Measurements from ENCODE around the gene TMPRSS2. TPM values are rescaled to one million over a fixed set of nuclear protein-coding genes. Genes with fewer than 3 reads are reported as not detected.

Gene TMPRSS2
- total RNA-seq, 1 experiment from 2014 or later: not detected

DNA sequence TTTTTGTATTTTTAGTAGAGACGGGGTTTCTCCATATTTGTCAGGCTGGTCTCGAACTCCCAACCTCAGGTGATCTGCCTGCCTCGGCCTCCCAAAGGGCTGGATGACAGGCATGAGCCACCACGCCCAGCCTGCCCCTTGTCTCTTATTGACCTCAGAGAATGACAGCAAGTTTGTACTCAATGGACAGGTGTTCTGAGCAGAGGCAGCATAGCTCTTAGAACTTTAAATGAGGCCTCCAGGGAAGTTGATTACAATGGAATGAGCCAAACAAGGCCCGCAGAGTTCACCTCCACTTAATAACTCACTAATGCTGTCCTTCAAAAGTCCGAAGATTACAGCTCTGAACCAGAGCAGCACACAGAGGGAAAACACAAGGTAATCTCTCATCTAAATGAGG is 10.9 kb downstream of the TMPRSS2 start:
- no peak for DNase-seq (ENCODE audit: unreplicated experiment)
- no peaks in the 10 kb centered on the region for H3K9me3 Mint-ChIP-seq (ENCODE audit: unreplicated experiment)
- peaks cover 67% of the 10 kb centered on the region for H3K27me3 Mint-ChIP-seq (ENCODE audit: insufficient read depth, unreplicated experiment)
- no peaks in the 10 kb centered on the region for H3K36me3 Mint-ChIP-seq (ENCODE audit: insufficient read depth, unreplicated experiment)
- H3K4me1 Mint-ChIP-seq (ENCODE audit: insufficient read depth, unreplicated experiment): no peaks in the 10 kb centered on the region
- POLR2A ChIA-PET: no interaction called here
- H3K27ac Mint-ChIP-seq (ENCODE audit: low read depth, unreplicated experiment): no peak overlapping the region
- intact Hi-C loops (cut with micrococcal nuclease): no loop called here
- CTCF ChIA-PET: no interaction called here
- BruUV-seq (replicated peaks): no TSS peak
- H3K4me3 Mint-ChIP-seq (ENCODE audit: unreplicated experiment): no peak overlapping the region
- TF ChIP-seq, protein P1, sequence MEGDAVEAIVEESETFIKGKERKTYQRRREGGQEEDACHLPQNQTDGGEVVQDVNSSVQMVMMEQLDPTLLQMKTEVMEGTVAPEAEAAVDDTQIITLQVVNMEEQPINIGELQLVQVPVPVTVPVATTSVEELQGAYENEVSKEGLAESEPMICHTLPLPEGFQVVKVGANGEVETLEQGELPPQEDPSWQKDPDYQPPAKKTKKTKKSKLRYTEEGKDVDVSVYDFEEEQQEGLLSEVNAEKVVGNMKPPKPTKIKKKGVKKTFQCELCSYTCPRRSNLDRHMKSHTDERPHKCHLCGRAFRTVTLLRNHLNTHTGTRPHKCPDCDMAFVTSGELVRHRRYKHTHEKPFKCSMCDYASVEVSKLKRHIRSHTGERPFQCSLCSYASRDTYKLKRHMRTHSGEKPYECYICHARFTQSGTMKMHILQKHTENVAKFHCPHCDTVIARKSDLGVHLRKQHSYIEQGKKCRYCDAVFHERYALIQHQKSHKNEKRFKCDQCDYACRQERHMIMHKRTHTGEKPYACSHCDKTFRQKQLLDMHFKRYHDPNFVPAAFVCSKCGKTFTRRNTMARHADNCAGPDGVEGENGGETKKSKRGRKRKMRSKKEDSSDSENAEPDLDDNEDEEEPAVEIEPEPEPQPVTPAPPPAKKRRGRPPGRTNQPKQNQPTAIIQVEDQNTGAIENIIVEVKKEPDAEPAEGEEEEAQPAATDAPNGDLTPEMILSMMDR (IDR thresholded peaks at IDR 0.05; ENCODE audit: unreplicated experiment): no peak

DNA sequence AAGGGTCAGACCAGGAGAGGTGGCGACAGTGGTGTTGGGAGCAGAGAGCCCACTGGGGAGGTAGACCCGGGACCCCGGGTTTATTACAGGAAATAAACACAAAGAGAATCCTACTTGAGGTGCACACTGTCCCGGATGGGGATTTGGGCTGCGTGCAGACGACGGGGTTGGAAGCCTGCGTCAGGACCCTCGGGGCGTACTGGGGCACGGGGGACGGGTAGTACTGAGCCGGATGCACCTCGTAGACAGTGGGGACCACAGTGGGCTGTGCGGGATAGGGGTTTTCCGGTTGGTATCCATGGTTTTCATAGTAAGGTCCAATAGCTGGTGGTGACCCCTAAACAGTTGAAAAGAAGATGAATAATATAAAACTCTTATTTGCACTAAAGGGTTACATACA is 13.7 kb downstream of the TMPRSS2 start:
- H3K27me3 Mint-ChIP-seq (ENCODE audit: insufficient read depth, unreplicated experiment): peaks cover 50% of the 10 kb centered on the region
- H3K27ac Mint-ChIP-seq (ENCODE audit: low read depth, unreplicated experiment): no peak overlapping the region
- no peak overlapping the region for H3K4me3 Mint-ChIP-seq (ENCODE audit: unreplicated experiment)
- CTCF ChIA-PET: interaction anchor here (0.6 to 0.7 kb wide), 2 partner anchors 26 to 1706 kb away, joined by 3 to 5 read pairs; no protein-coding TSS in a partner anchor
- BruUV-seq (replicated peaks): no TSS peak
- TF ChIP-seq, protein P1 (IDR thresholded peaks at IDR 0.05; ENCODE audit: unreplicated experiment): no peak
- no peaks in the 10 kb centered on the region for H3K4me1 Mint-ChIP-seq (ENCODE audit: insufficient read depth, unreplicated experiment)
- no peaks in the 10 kb centered on the region for H3K9me3 Mint-ChIP-seq (ENCODE audit: unreplicated experiment)
- POLR2A ChIA-PET: interaction anchor here (0.6 kb wide), 1 partner anchor 605 kb away, joined by 3 read pairs; no protein-coding TSS in a partner anchor
- intact Hi-C loops (cut with micrococcal nuclease): no loop called here
- no peaks in the 10 kb centered on the region for H3K36me3 Mint-ChIP-seq (ENCODE audit: insufficient read depth, unreplicated experiment)
- no peak for DNase-seq (ENCODE audit: unreplicated experiment)

DNA sequence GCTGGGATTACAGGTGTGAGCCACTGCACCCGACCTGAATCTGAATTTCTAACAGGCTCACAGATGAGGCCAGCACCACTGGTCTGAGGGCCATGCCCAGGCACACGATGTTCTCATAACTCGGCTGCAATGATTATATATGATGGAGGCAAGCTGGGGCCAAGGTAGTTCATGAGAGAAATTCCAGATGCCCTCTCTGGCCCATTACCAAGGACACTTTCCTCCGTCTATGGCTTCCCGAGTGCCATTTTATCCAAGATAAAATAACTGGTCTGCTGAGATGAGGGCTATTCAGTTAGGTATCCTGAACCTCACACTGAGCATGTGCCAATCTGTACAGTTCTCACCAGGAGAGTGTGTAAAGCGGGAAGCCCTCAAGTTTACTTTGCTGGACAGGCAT is 16.5 kb downstream of the TMPRSS2 start:
- peaks cover 29% of the 10 kb centered on the region for H3K27me3 Mint-ChIP-seq (ENCODE audit: insufficient read depth, unreplicated experiment)
- no peaks in the 10 kb centered on the region for H3K9me3 Mint-ChIP-seq (ENCODE audit: unreplicated experiment)
- no peaks in the 10 kb centered on the region for H3K4me1 Mint-ChIP-seq (ENCODE audit: insufficient read depth, unreplicated experiment)
- TF ChIP-seq, protein P1 (IDR thresholded peaks at IDR 0.05; ENCODE audit: unreplicated experiment): no peak
- DNase-seq (ENCODE audit: unreplicated experiment): no peak
- ChIA-PET POLR2A (no interaction called here), CTCF (interaction anchor here (0.6 kb wide), 1 partner anchor 1104 kb away, joined by 3 read pairs; no protein-coding TSS in a partner anchor)
- intact Hi-C loops (cut with micrococcal nuclease): no loop called here
- no peaks in the 10 kb centered on the region for H3K36me3 Mint-ChIP-seq (ENCODE audit: insufficient read depth, unreplicated experiment)
- BruUV-seq (replicated peaks): no TSS peak
- H3K4me3 Mint-ChIP-seq (ENCODE audit: unreplicated experiment): no peak overlapping the region
- no peak overlapping the region for H3K27ac Mint-ChIP-seq (ENCODE audit: low read depth, unreplicated experiment)

DNA sequence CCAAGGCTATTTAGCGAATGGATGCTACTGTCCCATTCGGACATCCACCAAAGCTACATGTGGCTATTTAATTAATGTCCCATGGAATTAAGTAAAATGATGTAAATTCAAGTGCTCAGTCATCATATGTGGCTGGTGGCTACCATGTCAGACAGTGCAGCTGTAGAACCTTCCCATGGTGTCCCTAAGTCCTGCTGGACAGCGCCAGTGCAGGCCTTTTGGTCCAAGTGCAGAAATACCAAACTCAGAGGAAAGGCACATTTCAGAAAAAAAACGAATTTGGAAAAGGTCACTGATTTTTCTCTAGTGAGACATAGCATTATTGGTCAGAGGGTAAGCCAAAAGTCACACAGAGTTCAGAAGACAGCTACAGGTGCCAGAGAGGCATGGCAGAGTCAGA is 17.6 kb downstream of the TMPRSS2 start:
- Mint-ChIP-seq H3K4me1 (ENCODE audit: insufficient read depth, unreplicated experiment) (no peaks in the 10 kb centered on the region), H3K36me3 (ENCODE audit: insufficient read depth, unreplicated experiment) (no peaks in the 10 kb centered on the region), H3K27me3 (ENCODE audit: insufficient read depth, unreplicated experiment) (peaks cover 29% of the 10 kb centered on the region), H3K4me3 (ENCODE audit: unreplicated experiment) (no peak overlapping the region), H3K9me3 (ENCODE audit: unreplicated experiment) (no peaks in the 10 kb centered on the region), H3K27ac (ENCODE audit: low read depth, unreplicated experiment) (no peak overlapping the region)
- CTCF ChIA-PET: interaction anchor here (0.6 kb wide), 1 partner anchor 22 kb away, joined by 3 read pairs; no protein-coding TSS in a partner anchor
- DNase-seq (ENCODE audit: unreplicated experiment): no peak
- TF ChIP-seq, protein P1 (IDR thresholded peaks at IDR 0.05; ENCODE audit: unreplicated experiment): no peak
- intact Hi-C loops (cut with micrococcal nuclease): no loop called here
- POLR2A ChIA-PET: no interaction called here
- no TSS peak for BruUV-seq (replicated peaks)

Measured in MCF 10A (cell line).